Thyroid gland (tissue), 4 donors: ENCODE results near the gene ZNF780B.

Experiments used
- POLR2A ChIP-seq, 2 donors: fragments of 450-650 bp; IDR thresholded peaks; one replicate each; pipeline ENCODE4 v1.6.1; 2017; ENCODE audit warnings: antibody characterized with exemption in 2 of 2, mild to moderate bottlenecking in 2 of 2, moderate library complexity in 1 of 2
- TF ChIP-seq, protein P1 (sequence below), 6 experiments: fragments of 200-600 bp in 3 of 6; fragments of 450-650 bp in 3 of 6; sonication (generic) in 3 of 6; IDR thresholded peaks; one replicate each; pipeline ENCODE4 v1.5.1; 2016 to 2019; ENCODE audit warnings: antibody characterized with exemption in 6 of 6, mild to moderate bottlenecking in 2 of 6, inconsistent platforms in 1 of 6, moderate library complexity in 1 of 6

GRCh38 chr19:40033989-40034560 is 22.0 kb downstream of the ZNF780B start:
- TF ChIP-seq, protein P1, sequence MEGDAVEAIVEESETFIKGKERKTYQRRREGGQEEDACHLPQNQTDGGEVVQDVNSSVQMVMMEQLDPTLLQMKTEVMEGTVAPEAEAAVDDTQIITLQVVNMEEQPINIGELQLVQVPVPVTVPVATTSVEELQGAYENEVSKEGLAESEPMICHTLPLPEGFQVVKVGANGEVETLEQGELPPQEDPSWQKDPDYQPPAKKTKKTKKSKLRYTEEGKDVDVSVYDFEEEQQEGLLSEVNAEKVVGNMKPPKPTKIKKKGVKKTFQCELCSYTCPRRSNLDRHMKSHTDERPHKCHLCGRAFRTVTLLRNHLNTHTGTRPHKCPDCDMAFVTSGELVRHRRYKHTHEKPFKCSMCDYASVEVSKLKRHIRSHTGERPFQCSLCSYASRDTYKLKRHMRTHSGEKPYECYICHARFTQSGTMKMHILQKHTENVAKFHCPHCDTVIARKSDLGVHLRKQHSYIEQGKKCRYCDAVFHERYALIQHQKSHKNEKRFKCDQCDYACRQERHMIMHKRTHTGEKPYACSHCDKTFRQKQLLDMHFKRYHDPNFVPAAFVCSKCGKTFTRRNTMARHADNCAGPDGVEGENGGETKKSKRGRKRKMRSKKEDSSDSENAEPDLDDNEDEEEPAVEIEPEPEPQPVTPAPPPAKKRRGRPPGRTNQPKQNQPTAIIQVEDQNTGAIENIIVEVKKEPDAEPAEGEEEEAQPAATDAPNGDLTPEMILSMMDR (IDR thresholded peaks at IDR 0.05) = no peak
- TF ChIP-seq POLR2A (IDR thresholded peaks at IDR 0.05) = no peak
